Loucy (cell line): ENCODE results near the gene COX4I2.

Experiments
- H2AFZ ChIP-seq: fragments of 200-600 bp; sonication (generic); 2 replicates; pipeline ENCODE4 v1.6.0; 2016; ENCODE audit warnings: antibody characterized with exemption, mild to moderate bottlenecking, low read length, moderate library complexity
- H3F3A ChIP-seq: fragments of 200-600 bp; 2 replicates; pipeline ENCODE4 v1.6.0; 2016; ENCODE audit warnings: antibody characterized with exemption, low read depth, mild to moderate bottlenecking
- H3K27me3 ChIP-seq: fragments of 200-600 bp; sonication (generic); 2 replicates; pipeline ENCODE4 v1.6.1; 2014; ENCODE audit warnings: low read length, mild to moderate bottlenecking; ENCODE audit not compliant: insufficient read depth, poor library complexity, severe bottlenecking
- H3K36me3 ChIP-seq: fragments of 200-600 bp; sonication (generic); 2 replicates; pipeline ENCODE4 v1.6.1; 2016; ENCODE audit warnings: low read length; ENCODE audit not compliant: insufficient read depth
- H3K4me1 ChIP-seq: fragments of 200-600 bp; sonication (generic); 2 replicates; pipeline ENCODE4 v1.5.1; 2014; ENCODE audit warnings: low read length, mild to moderate bottlenecking; ENCODE audit not compliant: insufficient read depth, poor library complexity, severe bottlenecking
- H3K4me2 ChIP-seq: fragments of 200-600 bp; sonication (generic); 2 replicates; pipeline ENCODE4 v1.6.0; 2014; ENCODE audit warnings: antibody characterized with exemption, low read length, low read depth, mild to moderate bottlenecking; ENCODE audit not compliant: poor library complexity, severe bottlenecking
- H3K4me3 ChIP-seq: fragments of 200-600 bp; sonication (generic); 2 replicates; pipeline ENCODE4 v1.5.1; 2014; ENCODE audit warnings: low read length, mild to moderate bottlenecking, mixed read lengths; ENCODE audit not compliant: poor library complexity, severe bottlenecking
- H3K79me2 ChIP-seq: fragments of 200-600 bp; sonication (generic); 2 replicates; pipeline ENCODE4 v1.6.1; 2014; ENCODE audit warnings: low read length; ENCODE audit not compliant: insufficient read depth
- H3K9ac ChIP-seq: fragments of 200-600 bp; sonication (generic); 2 replicates; pipeline ENCODE4 v1.6.0; 2014; ENCODE audit warnings: mild to moderate bottlenecking, low read depth, low read length, moderate library complexity; ENCODE audit not compliant: poor library complexity, severe bottlenecking
- H3K9me2 ChIP-seq: fragments of 200-600 bp; sonication (generic); replicated peaks from 2 replicates; pipeline ENCODE4 v1.6.1; 2016; ENCODE audit warnings: low read depth, low read length, mixed read lengths
- H3K9me3 ChIP-seq: fragments of 200-600 bp; sonication (generic); 2 replicates; pipeline ENCODE4 v1.6.1; 2014; ENCODE audit warnings: mild to moderate bottlenecking, antibody characterized with exemption, low read length, low read depth; ENCODE audit not compliant: insufficient read depth
- H4K20me1 ChIP-seq: fragments of 200-600 bp; sonication (generic); 2 replicates; pipeline ENCODE4 v1.6.0; 2014; ENCODE audit warnings: antibody characterized with exemption, low read length, mild to moderate bottlenecking; ENCODE audit not compliant: insufficient read depth, poor library complexity, severe bottlenecking
- CTCF ChIP-seq: fragments of 200-600 bp; sonication (generic); conservative IDR thresholded peaks from 2 replicates; pipeline ENCODE4 v1.5.1; 2014; ENCODE audit warnings: mild to moderate bottlenecking, antibody characterized with exemption, low read length
- EZH2phosphoT487 ChIP-seq: fragments of 200-600 bp; IDR thresholded peaks from 2 replicates; pipeline ENCODE4 v1.6.1; 2018; ENCODE audit warnings: antibody characterized with exemption, mild to moderate bottlenecking, moderate library complexity, borderline replicate concordance

The COX4I2 gene

GRCh38 chr20:31663524-31663837, 25.8 kb downstream of the COX4I2 start:
- no peaks in the 10 kb centered on the region for H3F3A ChIP-seq
- no peaks in the 10 kb centered on the region for H3K9me2 ChIP-seq
- TF ChIP-seq EZH2phosphoT487 (no peak), CTCF (no peak)
- no peak overlapping the region for H3K4me3 ChIP-seq
- H4K20me1 ChIP-seq = no peaks in the 10 kb centered on the region
- H3K4me2 ChIP-seq = no peak overlapping the region
- no peaks in the 10 kb centered on the region for H3K27me3 ChIP-seq
- H3K79me2 ChIP-seq = peaks cover 16% of the 10 kb centered on the region; the same call in 1 of the 2 replicates
- no peaks in the 10 kb centered on the region for H3K9me3 ChIP-seq
- H3K9ac ChIP-seq = no peak overlapping the region
- peaks cover 29% of the 10 kb centered on the region for H3K4me1 ChIP-seq
- no peak overlapping the region for H2AFZ ChIP-seq
- H3K36me3 ChIP-seq = peaks cover 31% of the 10 kb centered on the region; the same call in 1 of the 2 replicates

- H2AFZ ChIP-seq = no peak overlapping the region
- no peaks in the 10 kb centered on the region for H3K9me3 ChIP-seq
- H3K79me2 ChIP-seq = peaks cover 21% of the 10 kb centered on the region; the same call in 1 of the 2 replicates
- H3K9ac ChIP-seq = no peak overlapping the region
- no peaks in the 10 kb centered on the region for H3K27me3 ChIP-seq
- H3K4me1 ChIP-seq = peaks cover 29% of the 10 kb centered on the region
- no peak overlapping the region for H3K4me2 ChIP-seq
- peaks cover 31% of the 10 kb centered on the region; the same call in 1 of the 2 replicates for H3K36me3 ChIP-seq
- no peaks in the 10 kb centered on the region for H3F3A ChIP-seq
- no peaks in the 10 kb centered on the region for H3K9me2 ChIP-seq
- no peaks in the 10 kb centered on the region for H4K20me1 ChIP-seq
- no peak for TF ChIP-seq CTCF
- no peak overlapping the region for H3K4me3 ChIP-seq
These were observed 26.4 kb downstream of the COX4I2 start for GRCh38 chr20:31663838-31664695.

GRCh38 chr20:31664696-31665354, 27.1 kb downstream of the COX4I2 start:
- H3K9ac ChIP-seq = no peak overlapping the region
- peaks cover 29% of the 10 kb centered on the region for H3K4me1 ChIP-seq
- no peaks in the 10 kb centered on the region for H3F3A ChIP-seq
- peaks cover 29% of the 10 kb centered on the region; the same call in 1 of the 2 replicates for H3K79me2 ChIP-seq
- no peak overlapping the region for H2AFZ ChIP-seq
- peaks cover 38% of the 10 kb centered on the region; the same call in 1 of the 2 replicates for H3K36me3 ChIP-seq
- H3K27me3 ChIP-seq = no peaks in the 10 kb centered on the region
- no peak overlapping the region for H3K4me2 ChIP-seq
- H3K4me3 ChIP-seq = no peak overlapping the region
- H4K20me1 ChIP-seq = no peaks in the 10 kb centered on the region
- TF ChIP-seq CTCF (no peak), EZH2phosphoT487 (no peak)
- H3K9me3 ChIP-seq = no peaks in the 10 kb centered on the region
- H3K9me2 ChIP-seq = no peaks in the 10 kb centered on the region
